HL-60 (cell line): Measurements from ENCODE around the gene DNAJB6.
"Not testable (repeated sequence)": the region's sequence is repeated elsewhere in the genome, so short reads cannot be mapped to it uniquely, and the experiment has no call there.

Experiments
- DNase-seq, 2 experiments: peaks; one replicate each; pipeline ENCODE4 v3.0.0-alpha.2; 2010 to 2020; ENCODE audit warnings: low read depth in 1 of 2, low spot score in 1 of 2
- H3K27ac ChIP-seq: fragments of 250-450 bp; sonication (Bioruptor Pico); replicated peaks from 2 replicates; pipeline ENCODE4 v1.5.1; 2020; ENCODE audit warnings: mild to moderate bottlenecking, moderate library complexity
- H3K27me3 ChIP-seq: fragments of 250-450 bp; sonication (Bioruptor Pico); 2 replicates; pipeline ENCODE4 v1.5.1; 2021; ENCODE audit warnings: mild to moderate bottlenecking, moderate library complexity; ENCODE audit not compliant: insufficient read depth, poor library complexity, severe bottlenecking
- H3K4me3 ChIP-seq: replicated peaks from 2 replicates; pipeline ENCODE4 v1.5.1; 2011; ENCODE audit warnings: mild to moderate bottlenecking, control low read depth, low read length; ENCODE audit not compliant: insufficient read depth
- GABPA ChIP-seq: IDR thresholded peaks from 2 replicates; pipeline ENCODE4 v1.6.1; 2012; ENCODE audit warnings: low read depth
- POLR2AphosphoS5 ChIP-seq: IDR thresholded peaks from 2 replicates; pipeline ENCODE4 v1.6.1; 2012; ENCODE audit warnings: low read depth
- REST ChIP-seq: IDR thresholded peaks from 2 replicates; pipeline ENCODE4 v1.6.1; 2012; ENCODE audit warnings: low read depth; ENCODE audit not compliant: insufficient replicate concordance
- SPI1 ChIP-seq: IDR thresholded peaks from 2 replicates; pipeline ENCODE4 v1.6.1; 2012; ENCODE audit warnings: low read depth, mild to moderate bottlenecking, borderline replicate concordance
- TF ChIP-seq, protein P1 (sequence below): IDR thresholded peaks from one replicate; pipeline ENCODE4 v1.5.1; 2011; ENCODE audit warnings: low read length, control low read depth, inconsistent platforms; ENCODE audit not compliant: insufficient read depth

The DNAJB6 gene

DNA sequence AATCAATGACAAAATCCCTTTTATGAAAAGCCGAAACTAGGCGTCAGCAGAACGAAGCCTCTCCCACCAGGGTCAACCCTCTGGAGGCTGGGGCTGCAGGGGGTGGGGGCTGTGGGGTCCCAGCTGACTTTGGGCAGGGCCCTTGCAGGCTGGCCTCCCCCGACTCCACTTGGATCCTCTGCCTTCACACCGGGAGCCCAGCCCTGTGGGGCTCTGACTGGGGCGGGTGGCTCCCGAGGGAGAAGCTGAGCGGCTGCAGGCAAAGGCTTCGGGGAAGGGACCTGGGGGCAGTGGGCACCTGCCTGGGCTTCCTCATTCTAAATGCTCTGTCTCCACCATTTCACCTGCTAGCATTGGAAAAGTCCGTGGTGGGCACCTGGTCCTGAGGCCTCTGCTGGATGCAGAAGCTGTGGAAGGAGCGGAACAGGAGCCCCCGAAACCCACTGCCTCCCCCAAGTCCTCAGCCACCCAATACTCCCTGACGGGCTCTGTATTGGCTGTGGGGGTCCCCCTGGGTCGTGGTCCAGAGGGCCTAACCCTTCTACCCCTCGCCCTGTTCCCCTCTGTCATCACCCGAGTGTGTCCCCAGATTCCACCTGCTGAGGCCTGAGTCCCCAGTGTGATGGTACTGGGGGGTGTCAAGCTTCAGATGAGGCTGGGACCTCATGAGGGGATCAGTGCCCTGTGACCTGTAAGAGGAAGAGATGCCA lies 108.6 kb downstream of the DNAJB6 start:
- no peaks in the 10 kb centered on the region for H3K27me3 ChIP-seq
- DNase-seq, result no peak

GRCh38 chr7:157445956-157446295 lies 109.1 kb downstream of the DNAJB6 start:
- Histone ChIP-seq H3K27me3 (no peaks in the 10 kb centered on the region), H3K4me3 (no peak overlapping the region), H3K27ac (no peak overlapping the region)
- no peak for DNase-seq
- TF ChIP-seq REST (no peak), GABPA (no peak), SPI1 (no peak), POLR2AphosphoS5 (no peak)
- TF ChIP-seq, protein P1, sequence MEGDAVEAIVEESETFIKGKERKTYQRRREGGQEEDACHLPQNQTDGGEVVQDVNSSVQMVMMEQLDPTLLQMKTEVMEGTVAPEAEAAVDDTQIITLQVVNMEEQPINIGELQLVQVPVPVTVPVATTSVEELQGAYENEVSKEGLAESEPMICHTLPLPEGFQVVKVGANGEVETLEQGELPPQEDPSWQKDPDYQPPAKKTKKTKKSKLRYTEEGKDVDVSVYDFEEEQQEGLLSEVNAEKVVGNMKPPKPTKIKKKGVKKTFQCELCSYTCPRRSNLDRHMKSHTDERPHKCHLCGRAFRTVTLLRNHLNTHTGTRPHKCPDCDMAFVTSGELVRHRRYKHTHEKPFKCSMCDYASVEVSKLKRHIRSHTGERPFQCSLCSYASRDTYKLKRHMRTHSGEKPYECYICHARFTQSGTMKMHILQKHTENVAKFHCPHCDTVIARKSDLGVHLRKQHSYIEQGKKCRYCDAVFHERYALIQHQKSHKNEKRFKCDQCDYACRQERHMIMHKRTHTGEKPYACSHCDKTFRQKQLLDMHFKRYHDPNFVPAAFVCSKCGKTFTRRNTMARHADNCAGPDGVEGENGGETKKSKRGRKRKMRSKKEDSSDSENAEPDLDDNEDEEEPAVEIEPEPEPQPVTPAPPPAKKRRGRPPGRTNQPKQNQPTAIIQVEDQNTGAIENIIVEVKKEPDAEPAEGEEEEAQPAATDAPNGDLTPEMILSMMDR, result no peak

More for the DNA sequence above, 108.6 kb downstream of the DNAJB6 start:
- Histone ChIP-seq H3K4me3 (no peak overlapping the region), H3K27ac (no peak overlapping the region)
- no peak for TF ChIP-seq SPI1
- no peak for TF ChIP-seq GABPA
- no peak for TF ChIP-seq REST
- TF ChIP-seq, protein P1, result no peak
- no peak for TF ChIP-seq POLR2AphosphoS5

DNA sequence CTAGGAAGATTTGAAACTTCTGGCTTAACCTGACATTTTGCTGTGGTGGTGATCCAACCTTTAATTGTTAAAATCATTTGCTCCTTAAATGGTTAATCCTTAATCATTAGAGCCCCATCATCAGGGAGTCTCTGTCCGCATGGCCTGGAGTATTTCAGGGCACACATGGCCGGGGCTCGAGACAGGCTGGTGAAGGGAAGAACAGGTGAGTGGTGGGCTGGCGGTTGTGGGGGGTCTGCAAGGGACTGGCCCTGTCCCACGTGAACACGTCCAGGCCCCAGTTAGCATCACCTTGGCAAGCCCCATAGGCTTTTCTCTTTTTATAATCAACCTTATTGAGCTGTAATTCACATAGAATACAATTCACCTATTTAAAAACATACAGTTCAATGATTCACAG lies 109.5 kb downstream of the DNAJB6 start:
- TF ChIP-seq POLR2AphosphoS5, result no peak
- no peak for TF ChIP-seq REST
- TF ChIP-seq, protein P1, result no peak
- TF ChIP-seq SPI1, result no peak
- TF ChIP-seq GABPA, result no peak
- H3K27ac ChIP-seq, result no peak overlapping the region
- no peak for DNase-seq
- H3K4me3 ChIP-seq, result no peak overlapping the region
- no peaks in the 10 kb centered on the region for H3K27me3 ChIP-seq

GRCh38 chr7:157454003-157454402 lies 117.2 kb downstream of the DNAJB6 start:
- H3K27ac ChIP-seq, DNase-seq, H3K27me3 ChIP-seq, H3K4me3 ChIP-seq: not testable (repeated sequence)
